Mesenchymal stem cell (in vitro differentiated cells and primary cell): ENCODE measurements around the gene EPC1.

ENCODE experiments used
- DNase-seq: peaks from one replicate; pipeline ENCODE4 v3.0.0-alpha.2; 2013
- H2AFZ ChIP-seq: one replicate; pipeline ENCODE4 v1.6.1; 2013; ENCODE audit warnings: low read depth, mild to moderate bottlenecking, control low read depth, inconsistent platforms, low read length, moderate library complexity
- H2AK5ac ChIP-seq: 2 replicates; pipeline ENCODE4 v1.6.1; 2013; ENCODE audit warnings: low read length, moderate library complexity, mild to moderate bottlenecking, inconsistent platforms; ENCODE audit not compliant: severe bottlenecking
- H2BK120ac ChIP-seq: one replicate; pipeline ENCODE4 v1.6.1; 2013; ENCODE audit warnings: low read depth, mild to moderate bottlenecking, inconsistent platforms, low read length, moderate library complexity
- H2BK12ac ChIP-seq, 2 experiments: one replicate each; pipeline ENCODE4 v1.6.1; 2013; ENCODE audit warnings: inconsistent platforms in 2 of 2, low read length in 2 of 2, mild to moderate bottlenecking in 2 of 2, moderate library complexity in 2 of 2, control low read depth in 1 of 2
- H2BK15ac ChIP-seq: one replicate; pipeline ENCODE4 v1.6.1; 2013; ENCODE audit warnings: mild to moderate bottlenecking, low read depth, inconsistent platforms; ENCODE audit not compliant: poor library complexity, severe bottlenecking
- H2BK5ac ChIP-seq: 2 replicates; pipeline ENCODE4 v1.6.1; 2013; ENCODE audit warnings: low read depth, mild to moderate bottlenecking, low read length, control low read depth, inconsistent platforms; ENCODE audit not compliant: poor library complexity, severe bottlenecking
- H3K14ac ChIP-seq, 2 experiments: one replicate each; pipeline ENCODE4 v1.6.1; 2013; ENCODE audit warnings: inconsistent platforms in 2 of 2, low read length in 2 of 2, control low read depth in 1 of 2, mild to moderate bottlenecking in 1 of 2, moderate library complexity in 1 of 2
- H3K18ac ChIP-seq, 2 experiments: one replicate each; pipeline ENCODE4 v1.6.1; 2013; ENCODE audit warnings: inconsistent platforms in 2 of 2, low read length in 2 of 2, control low read depth in 1 of 2, low read depth in 1 of 2, mild to moderate bottlenecking in 1 of 2
- H3K23ac ChIP-seq, 2 experiments: one replicate each; pipeline ENCODE4 v1.6.1; 2013; ENCODE audit warnings: inconsistent platforms in 2 of 2, low read length in 2 of 2, mild to moderate bottlenecking in 2 of 2, moderate library complexity in 2 of 2, control low read depth in 1 of 2
- H3K27ac ChIP-seq: 2 replicates; pipeline ENCODE4 v1.5.1; 2013; ENCODE audit warnings: mild to moderate bottlenecking, moderate library complexity, low read length, control low read depth, inconsistent platforms; ENCODE audit not compliant: poor library complexity, severe bottlenecking
- H3K27me3 ChIP-seq, 2 experiments: 2 replicates each; pipeline versions ENCODE4 v1.6.1 to v1.7.0; 2013; ENCODE audit warnings: low read length in 2 of 2, mild to moderate bottlenecking in 2 of 2, moderate library complexity in 2 of 2, control low read depth in 1 of 2, inconsistent platforms in 1 of 2; ENCODE audit not compliant: control insufficient read depth in 1 of 2, insufficient read depth in 1 of 2
- H3K36me3 ChIP-seq, 2 experiments: 2 replicates each; pipeline versions ENCODE4 v1.6.1 to v1.7.0; 2013; ENCODE audit warnings: low read length in 2 of 2, control low read depth in 1 of 2, inconsistent platforms in 1 of 2, low read depth in 1 of 2, mild to moderate bottlenecking in 1 of 2; ENCODE audit not compliant: insufficient read depth in 2 of 2, control insufficient read depth in 1 of 2
- H3K4ac ChIP-seq, 2 experiments: one replicate each; pipeline ENCODE4 v1.6.1; 2013; ENCODE audit warnings: inconsistent platforms in 2 of 2, low read length in 2 of 2, mild to moderate bottlenecking in 2 of 2, moderate library complexity in 2 of 2, control low read depth in 1 of 2, low read depth in 1 of 2
- H3K4me1 ChIP-seq: 2 replicates; pipeline ENCODE4 v1.6.1; 2013; ENCODE audit warnings: low read depth, low read length, control low read depth; ENCODE audit not compliant: control insufficient read depth, insufficient read depth
- H3K4me2 ChIP-seq: 2 replicates; pipeline ENCODE4 v1.6.1; 2013; ENCODE audit warnings: low read length, mild to moderate bottlenecking, inconsistent platforms; ENCODE audit not compliant: poor library complexity, severe bottlenecking
- H3K4me3 ChIP-seq, 2 experiments: 2 replicates each; pipeline versions ENCODE4 v1.5.1 to v1.7.0; 2013; ENCODE audit warnings: low read length in 2 of 2, mild to moderate bottlenecking in 2 of 2, control low read depth in 1 of 2, low read depth in 1 of 2; ENCODE audit not compliant: insufficient read depth in 1 of 2
- H3K79me1 ChIP-seq: replicated peaks from 2 replicates; pipeline ENCODE4 v1.6.1; 2013; ENCODE audit warnings: mild to moderate bottlenecking, control low read depth, low read length, inconsistent platforms; ENCODE audit not compliant: poor library complexity, severe bottlenecking
- H3K9ac ChIP-seq: 2 replicates; pipeline ENCODE4 v1.7.0; 2013; ENCODE audit warnings: mild to moderate bottlenecking, low read length, moderate library complexity
- H3K9me3 ChIP-seq: 2 replicates; pipeline ENCODE4 v1.7.0; 2013; ENCODE audit warnings: mild to moderate bottlenecking, low read length; ENCODE audit not compliant: control insufficient read depth
- H4K8ac ChIP-seq: one replicate; pipeline ENCODE4 v1.6.1; 2013; ENCODE audit warnings: inconsistent platforms, mild to moderate bottlenecking, low read length, moderate library complexity
- H4K91ac ChIP-seq: one replicate; pipeline ENCODE4 v1.6.1; 2013; ENCODE audit warnings: mild to moderate bottlenecking, low read length, inconsistent platforms
- WGBS: methylation state at CpG from one replicate; pipeline ENCODE4 v1.1.7; 2013; ENCODE audit warnings: mixed read lengths; 5-methylcytosine and 5-hydroxymethylcytosine counted together

EPC1 gene

GRCh38 chr10:32265756-32266155 is 81.2 kb downstream of the EPC1 start:
- Histone ChIP-seq H3K27me3 (no peaks in the 10 kb centered on the region), H3K9me3 (peaks cover 3% of the 10 kb centered on the region), H3K4ac (no peak overlapping the region), H4K91ac (no peak overlapping the region), H3K27ac (no peak overlapping the region), H2AK5ac (no peak overlapping the region), H2AFZ (no peak overlapping the region), H3K14ac (no peak overlapping the region), H2BK5ac (no peak overlapping the region), H3K9ac (no peak overlapping the region), H3K36me3 (peaks cover 7 to 44% of the 10 kb centered on the region in 2 experiments), H3K18ac (no peak overlapping the region), H2BK15ac (no peak overlapping the region), H3K4me2 (no peak overlapping the region), H3K79me1 (peaks cover 6% of the 10 kb centered on the region), H3K23ac (no peak overlapping the region), H3K4me3 (no peak overlapping the region), H4K8ac (no peak overlapping the region), H2BK12ac (no peak overlapping the region), H3K4me1 (peaks cover 6% of the 10 kb centered on the region), H2BK120ac (no peak overlapping the region)
- DNase-seq = no peak
- WGBS = 83% methylated on average over 1 of the region's 2 CpGs

- H3K4ac ChIP-seq = no peak overlapping the region
- H3K27ac ChIP-seq = peak overlapping the region; percentile 89
- H4K91ac ChIP-seq = no peak overlapping the region
- peaks cover 5% of the 10 kb centered on the region for H3K4me1 ChIP-seq
- H2BK12ac ChIP-seq = no peak overlapping the region
- WGBS = 84% methylated on average over 1 of the region's 1 CpG
- no peak overlapping the region for H2BK5ac ChIP-seq
- no peak overlapping the region for H4K8ac ChIP-seq
- no peak overlapping the region for H3K9ac ChIP-seq
- no peak overlapping the region for H2AFZ ChIP-seq
- H3K23ac ChIP-seq = no peak overlapping the region
- H3K36me3 ChIP-seq = peaks cover 5 to 20% of the 10 kb centered on the region in 2 experiments
- H2AK5ac ChIP-seq = peak overlapping the region; percentile 70
- H2BK15ac ChIP-seq = no peak overlapping the region
- DNase-seq = no peak
- H3K14ac ChIP-seq = no peak overlapping the region
- H3K79me1 ChIP-seq = peaks cover 6% of the 10 kb centered on the region
- no peak overlapping the region for H3K4me2 ChIP-seq
- H3K27me3 ChIP-seq = no peaks in the 10 kb centered on the region
- H3K4me3 ChIP-seq = no peak overlapping the region
- H2BK120ac ChIP-seq = no peak overlapping the region
- H3K9me3 ChIP-seq = peaks cover 3% of the 10 kb centered on the region
- no peak overlapping the region for H3K18ac ChIP-seq
Measured at GRCh38 chr10:32263300-32263699, 83.7 kb downstream of the EPC1 start.

- H3K9ac ChIP-seq = no peak overlapping the region
- no peak overlapping the region for H3K14ac ChIP-seq
- no peak overlapping the region for H2AFZ ChIP-seq
- H2BK120ac ChIP-seq = no peak overlapping the region
- H3K4me1 ChIP-seq = peaks cover 4% of the 10 kb centered on the region
- H3K23ac ChIP-seq = no peak overlapping the region
- H4K8ac ChIP-seq = no peak overlapping the region
- H3K4ac ChIP-seq = no peak overlapping the region
- H2BK12ac ChIP-seq = no peak overlapping the region
- H3K4me2 ChIP-seq = no peak overlapping the region
- H2BK5ac ChIP-seq = no peak overlapping the region
- no peak overlapping the region for H4K91ac ChIP-seq
- no peak overlapping the region for H2BK15ac ChIP-seq
- H3K18ac ChIP-seq = no peak overlapping the region
- DNase-seq = no peak
- no peaks in the 10 kb centered on the region for H3K9me3 ChIP-seq
- no peaks in the 10 kb centered on the region for H3K27me3 ChIP-seq
- H3K79me1 ChIP-seq = no peaks in the 10 kb centered on the region
- H3K27ac ChIP-seq = no peak overlapping the region
- no peak overlapping the region for H2AK5ac ChIP-seq
- H3K4me3 ChIP-seq = no peak overlapping the region
- 100% methylated on average over 2 of the region's 4 CpGs for WGBS
- no peaks in the 10 kb centered on the region for H3K36me3 ChIP-seq
Measured at GRCh38 chr10:32259551-32259950, 87.4 kb downstream of the EPC1 start.

- Histone ChIP-seq H4K91ac (no peak overlapping the region), H2BK5ac (no peak overlapping the region), H3K27me3 (no peaks in the 10 kb centered on the region), H3K27ac (no peak overlapping the region), H4K8ac (no peak overlapping the region), H2BK15ac (no peak overlapping the region), H3K4me1 (no peaks in the 10 kb centered on the region), H3K14ac (no peak overlapping the region), H3K9me3 (no peaks in the 10 kb centered on the region), H2AK5ac (no peak overlapping the region), H2BK12ac (no peak overlapping the region), H2AFZ (no peak overlapping the region), H3K4ac (no peak overlapping the region), H3K79me1 (no peaks in the 10 kb centered on the region), H3K23ac (no peak overlapping the region), H2BK120ac (no peak overlapping the region), H3K4me2 (no peak overlapping the region), H3K18ac (no peak overlapping the region), H3K4me3 (no peak overlapping the region), H3K36me3 (no peaks in the 10 kb centered on the region), H3K9ac (no peak overlapping the region)
- 35% methylated on average over 11 of the region's 12 CpGs for WGBS
- peak; percentile 65 for DNase-seq
Measured at GRCh38 chr10:32256613-32257437, 90.1 kb downstream of the EPC1 start.
